ENCODE measurements around the gene APOO. TPM values are rescaled to one million over a fixed set of nuclear protein-coding genes. Genes with fewer than 3 reads are reported as not detected.

Gene APOO
- polyA plus RNA-seq, 2 of the 4 experiments (the other 2 are of a cell fraction): 33.5 to 59.4 TPM

- no peak for TF ChIP-seq HMGXB4 (CRISPR knock-in tag; IDR thresholded peaks at IDR 0.05; ENCODE audit: borderline replicate concordance)
- no peak for TF ChIP-seq EHMT2 (IDR thresholded peaks at IDR 0.05; ENCODE audit: low read depth)
- no peak for TF ChIP-seq HOXB5 (CRISPR knock-in tag; IDR thresholded peaks at IDR 0.05)
- no peak for TF ChIP-seq CHD4 (IDR thresholded peaks at IDR 0.05; ENCODE audit: borderline replicate concordance)
- TF ChIP-seq NR3C1 (IDR thresholded peaks at IDR 0.05): no peak
- TF ChIP-seq TP53 (CRISPR knock-in tag; IDR thresholded peaks at IDR 0.05): no peak
- TF ChIP-seq FOSB (CRISPR knock-in tag; IDR thresholded peaks at IDR 0.05): no peak
- no peak for TF ChIP-seq E2F6 (IDR thresholded peaks at IDR 0.05; ENCODE audit: borderline replicate concordance, low read depth)
- TF ChIP-seq FOXS1 (CRISPR knock-in tag; IDR thresholded peaks at IDR 0.05): no peak
- 0 out of 2 replicates have a peak, but pooled peaks have one; percentile 44 for TF ChIP-seq ZSCAN20 (CRISPR knock-in tag; IDR thresholded peaks at IDR 0.05)
- no peak for TF ChIP-seq CTCF (IDR thresholded peaks at IDR 0.05)
- TF ChIP-seq FOSL2 (IDR thresholded peaks at IDR 0.05): no peak
- TF ChIP-seq FOSL2 (CRISPR knock-in tag; IDR thresholded peaks at IDR 0.05): no peak; the same call in 1 of the 2 replicates
- TF ChIP-seq RCOR1 (IDR thresholded peaks at IDR 0.05; ENCODE audit: low read depth, low read length): no peak
- no peak for TF ChIP-seq KDM1A (IDR thresholded peaks at IDR 0.05; ENCODE audit: low read depth)
- peak; percentile 32; the same call in 1 of the 2 replicates for TF ChIP-seq GATA3 (IDR thresholded peaks at IDR 0.05; ENCODE audit: borderline replicate concordance)
- TF ChIP-seq TFCP2L1 (CRISPR knock-in tag; IDR thresholded peaks at IDR 0.05): no peak
- TF ChIP-seq HES2 (IDR thresholded peaks at IDR 0.05): no peak
Observed at GRCh38 chrX:23884427-23885024, 23.2 kb downstream of the APOO start (continued).

- Histone ChIP-seq H3K9me3 (no peaks in the 10 kb centered on the region), H3K4me1 (peaks cover 76% of the 10 kb centered on the region), H3K27ac (peak overlapping the region; percentile 88 to 97), H3K4me3 (no peak overlapping the region), H3K4me2 (peak overlapping the region; percentile 62)
- ChIA-PET POLR2A (interaction anchor here (2.0 to 2.8 kb wide), 2 partner anchors 17 to 100 kb away, joined by 12 to 22 read pairs; partner anchors contain the start of gene SAT1), CTCF (interaction anchor here (3.8 kb wide), 1 partner anchor 18 kb away, joined by 29 read pairs; no protein-coding TSS in a partner anchor)
- peak; percentile 99 for FAIRE-seq
- peak; percentile 87 to 93 for ATAC-seq
- DNase-seq (ENCODE audit: low read depth in 1 of 2, low spot score in 1 of 2): peak; percentile 76 to 79
- WGBS (ENCODE audit: missing lambda C conversion rate): under 1% methylated on average over 9 of the region's 9 CpGs
- TF ChIP-seq NR3C1 (IDR thresholded peaks at IDR 0.05): no peak
- peak; percentile 55; the same call in 1 of the 2 replicates for TF ChIP-seq FOSL2 (IDR thresholded peaks at IDR 0.05)
- peak; percentile 79 for TF ChIP-seq FOSL2 (CRISPR knock-in tag; IDR thresholded peaks at IDR 0.05)
- TF ChIP-seq E2F6 (IDR thresholded peaks at IDR 0.05; ENCODE audit: borderline replicate concordance, low read depth): peak; percentile 86
- TF ChIP-seq EP300 (IDR thresholded peaks at IDR 0.05): no peak
- no peak for TF ChIP-seq RARB (CRISPR knock-in tag; IDR thresholded peaks at IDR 0.05)
- peak; percentile 28; the same call in 1 of the 2 replicates for TF ChIP-seq HOXB5 (CRISPR knock-in tag; IDR thresholded peaks at IDR 0.05)
- no peak for TF ChIP-seq HOXA7 (CRISPR knock-in tag; IDR thresholded peaks at IDR 0.05)
- TF ChIP-seq MAZ (IDR thresholded peaks at IDR 0.05; ENCODE audit: borderline replicate concordance, low read depth, low read length): no peak
- TF ChIP-seq POLR2A (IDR thresholded peaks at IDR 0.05; ENCODE audit: low read length): no peak
- no peak for TF ChIP-seq SMC3 (IDR thresholded peaks at IDR 0.05)
- TF ChIP-seq MAX (IDR thresholded peaks at IDR 0.05): peak; percentile 83
- no peak for TF ChIP-seq CBX2 (IDR thresholded peaks at IDR 0.05; ENCODE audit: borderline replicate concordance, low read depth)
- no peak for TF ChIP-seq CTCF (IDR thresholded peaks at IDR 0.05)
- TF ChIP-seq KDM5A (IDR thresholded peaks at IDR 0.05): no peak
- peak; percentile 27; the same call in 1 of the 2 replicates for TF ChIP-seq GATA3 (IDR thresholded peaks at IDR 0.05; ENCODE audit: borderline replicate concordance)
- no peak for TF ChIP-seq RNF2 (IDR thresholded peaks at IDR 0.05; ENCODE audit: borderline replicate concordance, low read depth)
- no peak for TF ChIP-seq NPAS2 (CRISPR knock-in tag; IDR thresholded peaks at IDR 0.05; ENCODE audit: borderline replicate concordance)
- no peak for TF ChIP-seq NFE2L2 (conservative IDR thresholded peaks at IDR 0.05; ENCODE audit: low read length)
Observed at GRCh38 chrX:23883737-23884354, 23.9 kb downstream of the APOO start.
